Left ventricle myocardium inferior (tissue), 1 donor: ENCODE data around the gene PIGZ. TPM values are rescaled to one million over a fixed set of nuclear protein-coding genes. Genes with fewer than 3 reads are reported as not detected.

ENCODE experiments used
- DNase-seq: peaks from one replicate; pipeline ENCODE4 v3.0.0-alpha.2; 2020
- H3K27ac ChIP-seq: fragments of 200-600 bp; replicated peaks from 2 replicates; pipeline ENCODE4 v1.8.0; 2021
- H3K27me3 ChIP-seq: fragments of 200-600 bp; 2 replicates; pipeline ENCODE4 v1.8.0; 2021; ENCODE audit warnings: low read depth
- H3K36me3 ChIP-seq: fragments of 200-600 bp; 2 replicates; pipeline ENCODE4 v1.8.0; 2021
- H3K4me1 ChIP-seq: fragments of 200-600 bp; 2 replicates; pipeline ENCODE4 v1.8.0; 2021
- H3K4me3 ChIP-seq: fragments of 200-600 bp; 2 replicates; pipeline ENCODE4 v1.8.0; 2021; ENCODE audit warnings: mild to moderate bottlenecking, moderate library complexity
- H3K9me3 ChIP-seq: fragments of 200-600 bp; replicated peaks from 2 replicates; pipeline ENCODE4 v1.8.0; 2021
- CTCF ChIP-seq: fragments of 200-600 bp; IDR thresholded peaks from 2 replicates; pipeline ENCODE4 v1.8.0; 2021; ENCODE audit warnings: antibody characterized with exemption, mild to moderate bottlenecking, borderline replicate concordance
- intact Hi-C: fragments of 100-400 bp; cut with micrococcal nuclease; formaldehyde crosslinking; loops from one replicate; pipeline ENCODE4 v1.11.0; 2022
- total RNA-seq: library from RNA; stranded (reverse); fragmentation: NEBNext Ultra II Directional; extraction: Animal tissue kit (Norgen Biotek cat#: 25700); gene quantifications from one replicate; pipeline ENCODE4 v1.2.1, GENCODE V29; 2021
- donor health status: DM: no; HTN: yes; CAD: no; lungs with severe emphysema.

Gene PIGZ
- total RNA-seq, 1 donor from 2014 or later = 3.7 TPM

GRCh38 chr3:196918968-196919367, 49.7 kb downstream of the PIGZ start:
- H3K4me3 ChIP-seq = no peak overlapping the region
- no peak for DNase-seq
- H3K9me3 ChIP-seq = peaks cover 8% of the 10 kb centered on the region
- no peaks in the 10 kb centered on the region for H3K4me1 ChIP-seq
- H3K27me3 ChIP-seq = no peaks in the 10 kb centered on the region
- H3K27ac ChIP-seq = no peak overlapping the region
- intact Hi-C loops = no loop called here
- no peak for TF ChIP-seq CTCF
- H3K36me3 ChIP-seq = peaks cover 45% of the 10 kb centered on the region

GRCh38 chr3:196916995-196917394, 51.6 kb downstream of the PIGZ start:
- no peaks in the 10 kb centered on the region for H3K27me3 ChIP-seq
- H3K4me1 ChIP-seq = no peaks in the 10 kb centered on the region
- no peak for DNase-seq
- H3K4me3 ChIP-seq = no peak overlapping the region
- no peak for TF ChIP-seq CTCF
- intact Hi-C loops = no loop called here
- no peak overlapping the region for H3K27ac ChIP-seq
- H3K36me3 ChIP-seq = peaks cover 33% of the 10 kb centered on the region
- peaks cover 8% of the 10 kb centered on the region for H3K9me3 ChIP-seq

- Histone ChIP-seq H3K27ac (no peak overlapping the region), H3K36me3 (peaks cover 33% of the 10 kb centered on the region), H3K4me1 (no peaks in the 10 kb centered on the region), H3K4me3 (no peak overlapping the region), H3K27me3 (no peaks in the 10 kb centered on the region), H3K9me3 (peaks cover 8% of the 10 kb centered on the region)
- intact Hi-C loops = no loop called here
- DNase-seq = no peak
- TF ChIP-seq CTCF = no peak
Observed at GRCh38 chr3:196916221-196916620, 52.4 kb downstream of the PIGZ start.

GRCh38 chr3:196915375-196915774, 53.3 kb downstream of the PIGZ start:
- intact Hi-C loops = no loop called here
- DNase-seq = no peak

GRCh38 chr3:196914866-196915265, 53.8 kb downstream of the PIGZ start:
- TF ChIP-seq CTCF = no peak
- Histone ChIP-seq H3K9me3 (peaks cover 8% of the 10 kb centered on the region), H3K36me3 (peaks cover 33% of the 10 kb centered on the region), H3K27ac (no peak overlapping the region), H3K4me3 (no peak overlapping the region), H3K27me3 (no peaks in the 10 kb centered on the region), H3K4me1 (no peaks in the 10 kb centered on the region)
- intact Hi-C loops = no loop called here
- DNase-seq = no peak

More at GRCh38 chr3:196915375-196915774, 53.3 kb downstream of the PIGZ start:
- Histone ChIP-seq H3K27ac (no peak overlapping the region), H3K9me3 (peaks cover 8% of the 10 kb centered on the region), H3K27me3 (no peaks in the 10 kb centered on the region), H3K4me3 (no peak overlapping the region), H3K4me1 (no peaks in the 10 kb centered on the region), H3K36me3 (peaks cover 33% of the 10 kb centered on the region)
- TF ChIP-seq CTCF = no peak

GRCh38 chr3:196903740-196904139, 64.9 kb downstream of the PIGZ start:
- no peak for DNase-seq
- Histone ChIP-seq H3K36me3 (peaks cover 73% of the 10 kb centered on the region), H3K27ac (no peak overlapping the region), H3K4me1 (no peaks in the 10 kb centered on the region), H3K9me3 (no peaks in the 10 kb centered on the region), H3K4me3 (no peak overlapping the region), H3K27me3 (no peaks in the 10 kb centered on the region)
- TF ChIP-seq CTCF = no peak
- intact Hi-C loops = no loop called here
